SKM-1 treated with dmso at 0.1 percent for 144 hours (cell line): Measurements from ENCODE around the gene KIF13A.
"Not testable (repeated sequence)": the region's sequence is repeated elsewhere in the genome, so short reads cannot be mapped to it uniquely, and the experiment has no call there.

Experiments
- DNase-seq: peaks from one replicate; lab custom pipeline; 2025; ENCODE audit not compliant: unreplicated experiment; lab: John Stamatoyannopoulos, UW

The KIF13A gene

GRCh38 chr6:17904491-17905120 lies 82.8 kb downstream of the KIF13A start:
- no peak for DNase-seq

GRCh38 chr6:17902974-17903373 lies 84.5 kb downstream of the KIF13A start:
- no peak for DNase-seq

- no peak for DNase-seq
These were observed 85.9 kb downstream of the KIF13A start for GRCh38 chr6:17901493-17901892.

- no peak for DNase-seq
These were observed 87.4 kb downstream of the KIF13A start for GRCh38 chr6:17900011-17900410.

- DNase-seq: no peak
These were observed 87.9 kb downstream of the KIF13A start for GRCh38 chr6:17899491-17899890.

GRCh38 chr6:17897681-17898080 lies 89.8 kb downstream of the KIF13A start:
- DNase-seq: no peak

- no peak for DNase-seq
These were observed 92.5 kb downstream of the KIF13A start for GRCh38 chr6:17894905-17895304.

- DNase-seq: no peak
These were observed 93.2 kb downstream of the KIF13A start for GRCh38 chr6:17894191-17894590.

GRCh38 chr6:17892097-17892686 lies 95.2 kb downstream of the KIF13A start:
- peak; percentile 73 for DNase-seq

GRCh38 chr6:17890309-17890708 lies 97.1 kb downstream of the KIF13A start:
- no peak for DNase-seq

GRCh38 chr6:17889777-17890176 lies 97.7 kb downstream of the KIF13A start:
- not testable (repeated sequence) for DNase-seq

GRCh38 chr6:17886891-17887290 lies 100.5 kb downstream of the KIF13A start:
- DNase-seq: no peak

GRCh38 chr6:17885889-17886576 lies 101.4 kb downstream of the KIF13A start:
- DNase-seq: no peak

- DNase-seq: peak; percentile 38
These were observed 102.6 kb downstream of the KIF13A start for GRCh38 chr6:17884498-17885478.

GRCh38 chr6:17883665-17884497 lies 103.6 kb downstream of the KIF13A start:
- DNase-seq: peak; percentile 53

GRCh38 chr6:17881085-17881858 lies 106.2 kb downstream of the KIF13A start:
- peak; percentile 15 for DNase-seq

- no peak for DNase-seq
These were observed 108.3 kb downstream of the KIF13A start for GRCh38 chr6:17879184-17879583.

GRCh38 chr6:17878734-17879133 lies 108.7 kb downstream of the KIF13A start:
- DNase-seq: no peak

- no peak for DNase-seq
These were observed 109.5 kb downstream of the KIF13A start for GRCh38 chr6:17877895-17878440.
